ENCODE data around the gene TAOK3. TPM values are rescaled to one million over a fixed set of nuclear protein-coding genes. Genes with fewer than 3 reads are reported as not detected.

TAOK3 gene
- total RNA-seq, 2 donors from 2014 or later: 39.5 to 50.5 TPM

DNA sequence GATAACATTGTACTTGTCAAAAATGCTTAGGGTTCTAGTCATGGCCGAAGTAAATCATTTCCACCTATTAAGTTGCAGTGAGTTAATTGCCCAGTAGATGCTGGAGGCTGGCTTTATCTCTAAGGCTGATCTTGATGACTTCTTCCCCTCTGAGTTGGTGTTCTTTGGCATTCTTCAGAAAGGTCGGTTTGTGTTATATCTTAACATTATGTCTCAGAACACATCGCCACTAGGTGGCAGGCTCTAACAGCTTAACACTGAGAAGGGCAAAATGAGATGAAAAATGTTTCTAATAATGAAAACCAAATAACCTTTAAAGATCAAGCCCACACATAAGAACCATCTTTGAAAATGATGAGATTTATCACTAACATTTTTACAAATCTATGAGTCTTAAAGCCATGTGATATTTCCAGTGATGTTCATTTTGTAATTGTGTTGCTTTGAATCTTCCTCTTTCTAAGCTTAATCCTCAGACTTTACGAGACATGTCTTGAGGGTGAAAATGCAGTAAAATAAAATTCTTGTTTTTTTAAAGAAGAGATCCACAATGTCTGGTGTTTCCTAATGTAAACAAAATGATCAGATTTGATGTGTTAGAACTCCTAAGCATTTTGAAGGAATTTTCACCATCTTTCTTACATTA lies 32.3 kb upstream of the TAOK3 start:
- H3K9ac ChIP-seq (ENCODE audit: low read depth in 2 of 2, low read length in 2 of 2): no peak overlapping the region
- intact Hi-C loops (cut with DNase I): loop anchor here (10.0 kb wide), 3 partner anchors 440 to 1140 kb away; no protein-coding TSS in a partner anchor
- H3K4me3 ChIP-seq: no peak overlapping the region
- no peaks in the 10 kb centered on the region for H3K4me1 ChIP-seq
- H3K36me3 ChIP-seq: no peaks in the 10 kb centered on the region
- DNase-seq: peak; percentile 67
- no peaks in the 10 kb centered on the region for H3K27me3 ChIP-seq
- no peak overlapping the region for H3K27ac ChIP-seq
- TF ChIP-seq, protein P1, sequence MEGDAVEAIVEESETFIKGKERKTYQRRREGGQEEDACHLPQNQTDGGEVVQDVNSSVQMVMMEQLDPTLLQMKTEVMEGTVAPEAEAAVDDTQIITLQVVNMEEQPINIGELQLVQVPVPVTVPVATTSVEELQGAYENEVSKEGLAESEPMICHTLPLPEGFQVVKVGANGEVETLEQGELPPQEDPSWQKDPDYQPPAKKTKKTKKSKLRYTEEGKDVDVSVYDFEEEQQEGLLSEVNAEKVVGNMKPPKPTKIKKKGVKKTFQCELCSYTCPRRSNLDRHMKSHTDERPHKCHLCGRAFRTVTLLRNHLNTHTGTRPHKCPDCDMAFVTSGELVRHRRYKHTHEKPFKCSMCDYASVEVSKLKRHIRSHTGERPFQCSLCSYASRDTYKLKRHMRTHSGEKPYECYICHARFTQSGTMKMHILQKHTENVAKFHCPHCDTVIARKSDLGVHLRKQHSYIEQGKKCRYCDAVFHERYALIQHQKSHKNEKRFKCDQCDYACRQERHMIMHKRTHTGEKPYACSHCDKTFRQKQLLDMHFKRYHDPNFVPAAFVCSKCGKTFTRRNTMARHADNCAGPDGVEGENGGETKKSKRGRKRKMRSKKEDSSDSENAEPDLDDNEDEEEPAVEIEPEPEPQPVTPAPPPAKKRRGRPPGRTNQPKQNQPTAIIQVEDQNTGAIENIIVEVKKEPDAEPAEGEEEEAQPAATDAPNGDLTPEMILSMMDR (IDR thresholded peaks at IDR 0.05): peak; percentile 71
- no peaks in the 10 kb centered on the region for H3K9me3 ChIP-seq

DNA sequence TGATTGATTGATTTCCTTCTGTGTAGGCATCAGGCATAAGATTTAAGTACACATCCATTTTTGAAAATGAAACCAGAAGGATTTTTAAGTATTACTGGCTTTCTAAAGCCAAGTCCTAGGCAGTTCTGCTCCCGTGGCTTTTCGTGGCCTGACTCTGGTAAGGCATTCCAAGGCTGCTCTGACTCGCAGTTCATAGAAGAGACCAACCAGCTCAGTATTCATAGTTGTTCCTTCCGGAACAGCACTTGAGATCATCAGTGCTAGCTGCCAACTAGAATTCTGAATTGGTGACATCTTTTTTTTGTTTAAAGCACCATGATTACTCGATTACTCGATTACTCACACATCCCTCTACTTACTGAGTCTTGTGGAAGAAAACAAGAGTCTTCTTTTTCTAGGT lies 29.5 kb upstream of the TAOK3 start:
- TF ChIP-seq, protein P1 (IDR thresholded peaks at IDR 0.05): no peak
- no peak for DNase-seq
- H3K36me3 ChIP-seq: no peaks in the 10 kb centered on the region
- no peak overlapping the region for H3K9ac ChIP-seq (ENCODE audit: low read depth in 2 of 2, low read length in 2 of 2)
- H3K4me3 ChIP-seq: no peak overlapping the region
- H3K27ac ChIP-seq: no peak overlapping the region
- no peaks in the 10 kb centered on the region for H3K9me3 ChIP-seq
- H3K4me1 ChIP-seq: no peaks in the 10 kb centered on the region
- no peaks in the 10 kb centered on the region for H3K27me3 ChIP-seq
- intact Hi-C loops (cut with DNase I): loop anchor here (10.0 kb wide), 3 partner anchors 443 to 1143 kb away; no protein-coding TSS in a partner anchor

DNA sequence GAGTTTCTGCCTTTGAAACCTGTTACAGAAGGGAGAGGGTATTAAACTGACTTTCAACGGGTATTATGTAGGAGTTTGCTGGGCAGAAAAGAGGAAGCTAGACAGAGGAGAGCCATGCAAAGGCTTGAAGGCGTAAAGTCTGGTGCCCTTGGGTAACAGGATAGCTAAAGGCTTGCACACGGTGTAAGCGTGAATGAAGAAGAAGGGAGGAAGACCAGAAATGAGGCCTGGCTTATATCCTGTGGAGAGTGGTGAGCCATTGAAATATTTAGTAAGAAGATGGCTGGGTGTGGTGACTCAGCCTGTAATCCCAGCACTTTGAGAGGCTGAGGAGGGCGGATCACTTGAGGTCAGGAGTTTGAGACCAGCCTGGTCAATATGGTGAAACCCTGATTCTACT lies 26.2 kb upstream of the TAOK3 start:
- no peak overlapping the region for H3K27ac ChIP-seq
- intact Hi-C loops (cut with DNase I): no loop called here
- TF ChIP-seq, protein P1 (IDR thresholded peaks at IDR 0.05): no peak
- H3K9me3 ChIP-seq: no peaks in the 10 kb centered on the region
- DNase-seq: no peak
- H3K4me1 ChIP-seq: no peaks in the 10 kb centered on the region
- H3K36me3 ChIP-seq: peaks cover 5% of the 10 kb centered on the region
- no peaks in the 10 kb centered on the region for H3K27me3 ChIP-seq
- H3K4me3 ChIP-seq: no peak overlapping the region
- no peak overlapping the region for H3K9ac ChIP-seq (ENCODE audit: low read depth in 2 of 2, low read length in 2 of 2)

DNA sequence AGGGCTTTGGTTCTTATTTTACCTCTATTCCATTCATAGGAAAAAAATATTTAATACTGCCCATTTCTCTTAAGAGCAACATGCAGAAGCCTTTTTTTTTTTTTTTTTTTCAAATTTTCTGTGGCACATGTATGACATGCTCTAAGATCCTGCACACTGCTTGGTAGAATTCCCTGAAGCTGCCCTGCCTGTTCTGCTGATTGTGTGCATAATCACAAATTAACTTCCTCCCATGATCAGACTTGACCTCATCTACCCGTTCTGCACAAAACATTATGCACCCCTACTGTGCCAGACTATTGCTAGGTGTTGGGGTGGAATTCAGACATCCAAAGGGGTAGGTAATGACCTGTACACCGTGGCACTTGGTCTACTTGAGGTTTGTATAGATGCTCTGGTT lies 25.8 kb upstream of the TAOK3 start:
- Histone ChIP-seq H3K4me1 (no peaks in the 10 kb centered on the region), H3K27me3 (no peaks in the 10 kb centered on the region), H3K27ac (no peak overlapping the region), H3K9ac (ENCODE audit: low read depth in 2 of 2, low read length in 2 of 2) (no peak overlapping the region), H3K4me3 (no peak overlapping the region), H3K36me3 (peaks cover 9% of the 10 kb centered on the region), H3K9me3 (no peaks in the 10 kb centered on the region)
- TF ChIP-seq, protein P1 (IDR thresholded peaks at IDR 0.05): no peak
- no peak for DNase-seq
- intact Hi-C loops (cut with DNase I): no loop called here

DNA sequence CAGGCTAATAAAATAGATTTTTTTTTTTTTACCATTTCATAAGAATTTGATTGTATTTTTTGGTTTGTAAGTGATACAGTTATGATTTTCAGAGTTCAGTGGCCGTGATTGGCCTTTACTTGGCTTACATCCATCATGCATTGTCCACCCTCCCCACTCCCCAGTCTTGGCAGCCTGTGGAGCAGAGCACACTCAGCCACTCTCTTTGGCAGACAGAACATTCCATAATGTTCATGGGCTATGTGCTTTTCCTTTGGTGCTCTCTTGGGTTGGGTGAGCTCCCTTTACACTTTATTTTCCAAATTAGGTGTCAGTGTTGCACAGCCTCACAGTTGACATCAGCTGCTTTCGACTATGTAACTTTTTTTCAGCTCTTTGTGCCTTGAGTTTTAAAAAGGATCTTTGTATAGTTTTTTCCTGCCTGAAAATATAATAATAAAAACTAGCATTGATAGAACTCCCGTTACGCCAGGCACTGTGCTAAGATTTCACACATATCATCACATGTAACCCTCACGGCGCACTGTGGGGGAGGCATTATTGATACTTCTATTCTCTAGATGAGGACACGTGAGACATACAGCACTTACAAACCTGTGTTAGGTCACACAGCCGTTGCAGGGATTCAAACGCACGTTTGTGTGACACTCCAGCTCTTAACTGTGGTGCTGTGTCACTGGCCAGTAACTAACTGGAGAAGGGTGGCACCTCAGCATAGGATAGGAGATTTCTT lies 25.2 kb upstream of the TAOK3 start:
- peaks cover 9% of the 10 kb centered on the region for H3K36me3 ChIP-seq

More for the DNA sequence above, 25.2 kb upstream of the TAOK3 start:
- TF ChIP-seq, protein P1 (IDR thresholded peaks at IDR 0.05): no peak
- DNase-seq: no peak
- Histone ChIP-seq H3K4me1 (no peaks in the 10 kb centered on the region), H3K27ac (no peak overlapping the region), H3K4me3 (no peak overlapping the region), H3K9me3 (no peaks in the 10 kb centered on the region), H3K9ac (ENCODE audit: low read depth in 2 of 2, low read length in 2 of 2) (no peak overlapping the region), H3K27me3 (no peaks in the 10 kb centered on the region)
- intact Hi-C loops (cut with DNase I): no loop called here

All from colonic mucosa (tissue), 4 donors.